HFF-Myc (cell line): ENCODE results near the gene DLGAP1.

Experiments used
- DNase-seq: peaks from one replicate; pipeline ENCODE4 v3.0.0-alpha.2; 2011; ENCODE audit warnings: low read depth; ENCODE audit errors: extremely low read depth
- H3K4me3 ChIP-seq: replicated peaks from 2 replicates; pipeline ENCODE4 v1.5.1; 2011; ENCODE audit warnings: low read depth, mild to moderate bottlenecking, control low read depth, low read length
- CTCF ChIP-seq: IDR thresholded peaks from 2 replicates; pipeline ENCODE4 v1.5.1; 2012; ENCODE audit warnings: mild to moderate bottlenecking, low read depth, low read length, control low read depth; ENCODE audit errors: missing control alignments

The DLGAP1 gene

GRCh38 chr18:4251873-4252272 lies 203.2 kb downstream of the DLGAP1 start:
- no peak overlapping the region for H3K4me3 ChIP-seq
- no peak for TF ChIP-seq CTCF
- no peak for DNase-seq

GRCh38 chr18:4251206-4251605 lies 203.9 kb downstream of the DLGAP1 start:
- H3K4me3 ChIP-seq, result no peak overlapping the region
- no peak for TF ChIP-seq CTCF
- DNase-seq, result no peak

- no peak overlapping the region for H3K4me3 ChIP-seq
- TF ChIP-seq CTCF, result no peak
- DNase-seq, result no peak
Measured at GRCh38 chr18:4250141-4250540, 205.0 kb downstream of the DLGAP1 start.

DNA sequence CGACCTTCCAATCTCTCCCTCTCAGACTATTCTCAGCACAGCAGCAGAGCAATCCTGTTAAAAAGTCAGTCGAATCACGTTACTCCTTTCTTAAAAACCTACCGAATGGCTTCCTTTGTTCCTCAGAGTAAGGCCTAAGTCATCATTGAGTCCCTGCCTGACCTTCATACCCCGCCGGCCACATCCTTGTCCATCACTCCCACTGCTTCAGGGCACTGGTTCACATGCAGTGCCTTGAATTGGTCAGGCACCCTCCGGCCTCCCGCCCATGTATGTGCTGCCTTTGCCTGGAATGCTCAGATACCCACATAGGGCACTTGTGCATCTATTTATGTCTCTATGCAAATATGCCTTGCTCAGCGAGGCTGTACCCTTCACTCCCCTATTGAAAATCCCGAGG lies 206.4 kb downstream of the DLGAP1 start:
- no peak for DNase-seq
- no peak for TF ChIP-seq CTCF
- H3K4me3 ChIP-seq, result no peak overlapping the region

DNA sequence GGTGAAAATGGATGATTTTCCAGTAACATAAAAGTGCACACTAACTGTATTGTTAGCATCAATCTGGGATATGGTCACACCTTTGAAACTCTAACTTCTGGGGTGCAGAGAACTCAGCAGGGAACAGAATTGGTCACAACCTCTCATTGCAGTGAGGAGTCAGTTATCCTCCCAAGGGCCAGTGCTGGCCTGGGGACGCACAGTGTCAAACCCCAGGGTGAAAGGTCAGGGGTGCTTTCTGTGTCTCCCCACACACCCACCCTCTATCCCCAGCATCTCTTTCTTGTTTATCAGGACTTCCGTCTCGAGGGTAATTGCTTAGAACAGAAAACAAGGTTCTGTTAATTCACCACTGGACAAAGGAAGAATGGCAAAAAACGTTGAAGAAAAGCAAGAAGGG lies 208.7 kb downstream of the DLGAP1 start:
- TF ChIP-seq CTCF, result no peak
- DNase-seq, result no peak
- no peak overlapping the region for H3K4me3 ChIP-seq

GRCh38 chr18:4245456-4245855 lies 209.7 kb downstream of the DLGAP1 start:
- DNase-seq, result no peak
- H3K4me3 ChIP-seq, result no peak overlapping the region
- TF ChIP-seq CTCF, result no peak

DNA sequence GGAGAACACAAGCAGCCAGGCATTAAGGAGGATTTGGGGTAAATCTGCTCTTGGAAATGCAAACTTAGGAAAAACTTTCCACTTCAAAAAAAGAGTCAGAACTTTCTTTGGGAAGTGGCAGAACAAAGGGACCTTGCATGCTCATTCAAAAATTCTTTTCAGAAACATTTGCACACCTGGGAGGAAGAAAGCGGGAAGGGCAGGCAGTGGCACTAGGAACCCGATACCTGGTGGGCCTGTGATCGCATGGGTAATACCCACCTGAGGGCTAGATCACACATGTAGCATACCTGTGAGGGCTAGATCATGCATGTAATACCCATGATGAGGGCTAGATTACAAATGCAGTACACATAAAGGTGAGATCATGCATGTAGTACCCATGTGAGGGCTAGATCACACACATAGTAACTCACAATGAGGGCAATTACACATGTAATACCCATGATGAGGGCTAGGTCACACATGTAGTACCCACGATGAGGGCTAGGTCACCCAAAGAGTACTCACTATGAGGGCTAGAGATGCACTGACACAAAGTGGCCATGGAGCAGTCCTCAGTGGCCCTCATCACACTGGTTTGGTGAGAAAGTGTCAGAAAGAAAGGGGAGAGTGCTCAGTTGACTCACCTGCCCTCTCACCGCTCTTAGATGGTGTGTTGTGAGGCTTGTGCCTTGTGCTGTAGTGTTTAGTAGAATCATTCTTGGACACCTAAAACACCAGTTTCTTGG lies 212.5 kb downstream of the DLGAP1 start:
- no peak overlapping the region for H3K4me3 ChIP-seq
- no peak for TF ChIP-seq CTCF
- DNase-seq, result no peak
